NOMO-1 treated with dmso at 0.1 percent for 144 hours (cell line): Measurements from ENCODE around the gene ARHGAP8.

ENCODE experiments used
- DNase-seq: peaks from one replicate; lab custom pipeline; 2025; ENCODE audit not compliant: unreplicated experiment; lab: John Stamatoyannopoulos, UW

Gene ARHGAP8

DNA sequence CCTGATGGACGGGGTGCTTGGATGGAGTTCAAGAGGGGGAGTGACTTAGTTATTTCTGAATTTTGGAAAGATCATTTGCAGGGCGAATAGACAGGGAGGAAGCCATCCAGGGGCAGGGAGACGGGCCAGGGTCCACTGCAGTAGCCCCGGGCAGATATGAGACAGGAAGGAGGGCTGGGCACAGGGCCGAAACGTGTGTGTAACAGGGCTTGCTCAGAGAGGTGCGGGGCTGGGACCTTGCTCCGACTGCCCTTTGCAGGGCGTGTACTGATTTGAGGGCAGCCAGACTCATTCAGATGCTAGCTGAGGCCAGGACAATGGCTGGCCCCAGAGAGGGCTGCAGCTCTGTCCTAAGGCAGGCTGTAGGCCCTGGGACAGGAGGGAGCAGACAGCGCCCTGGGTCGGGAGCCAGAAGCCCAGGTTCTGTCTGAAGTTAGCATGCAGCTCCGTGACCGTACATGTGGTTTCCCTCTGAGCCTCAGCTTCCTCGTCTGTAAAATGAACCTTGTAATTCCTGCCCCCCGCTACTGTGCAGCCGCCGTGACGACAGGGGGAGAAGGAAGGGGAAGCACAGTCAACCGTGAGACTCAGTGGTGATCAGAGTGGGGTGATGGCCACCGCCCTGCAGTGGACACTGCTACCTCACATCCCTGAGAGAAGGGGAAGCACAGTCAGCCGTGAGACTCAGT, 154.0 kb downstream of the ARHGAP8 start:
- DNase-seq, result no peak

DNA sequence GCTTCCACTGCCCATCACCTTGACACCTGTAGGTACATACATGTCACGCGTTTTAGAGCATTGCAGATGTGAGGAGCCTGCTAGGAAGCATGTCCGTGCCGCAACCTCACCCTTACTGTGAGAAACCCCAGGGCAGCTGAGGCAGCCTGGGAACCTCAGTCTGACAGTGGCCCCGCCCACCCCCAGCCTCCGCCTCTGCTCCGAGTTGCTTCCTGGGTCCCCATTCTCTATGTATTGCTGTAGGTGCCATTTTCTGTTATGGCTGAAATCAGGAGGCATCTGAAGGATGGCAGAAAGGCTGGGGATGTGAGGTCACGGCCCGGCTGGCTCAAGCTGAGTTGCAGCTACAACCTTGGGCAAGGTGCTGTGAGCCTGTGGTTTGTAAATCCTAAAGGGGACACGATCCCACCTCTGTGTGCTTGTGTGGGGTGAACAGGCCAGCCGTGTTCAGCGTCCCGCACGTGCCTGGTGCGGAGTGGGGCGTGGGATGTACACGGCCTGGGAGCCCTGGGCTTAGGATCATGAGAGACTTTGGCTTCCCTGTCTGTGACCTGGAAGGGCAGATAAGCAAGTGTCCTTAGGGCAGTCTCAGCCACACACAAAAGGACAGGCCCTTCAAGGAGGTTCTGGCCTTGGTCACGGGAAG, 154.7 kb downstream of the ARHGAP8 start:
- no peak for DNase-seq

DNA sequence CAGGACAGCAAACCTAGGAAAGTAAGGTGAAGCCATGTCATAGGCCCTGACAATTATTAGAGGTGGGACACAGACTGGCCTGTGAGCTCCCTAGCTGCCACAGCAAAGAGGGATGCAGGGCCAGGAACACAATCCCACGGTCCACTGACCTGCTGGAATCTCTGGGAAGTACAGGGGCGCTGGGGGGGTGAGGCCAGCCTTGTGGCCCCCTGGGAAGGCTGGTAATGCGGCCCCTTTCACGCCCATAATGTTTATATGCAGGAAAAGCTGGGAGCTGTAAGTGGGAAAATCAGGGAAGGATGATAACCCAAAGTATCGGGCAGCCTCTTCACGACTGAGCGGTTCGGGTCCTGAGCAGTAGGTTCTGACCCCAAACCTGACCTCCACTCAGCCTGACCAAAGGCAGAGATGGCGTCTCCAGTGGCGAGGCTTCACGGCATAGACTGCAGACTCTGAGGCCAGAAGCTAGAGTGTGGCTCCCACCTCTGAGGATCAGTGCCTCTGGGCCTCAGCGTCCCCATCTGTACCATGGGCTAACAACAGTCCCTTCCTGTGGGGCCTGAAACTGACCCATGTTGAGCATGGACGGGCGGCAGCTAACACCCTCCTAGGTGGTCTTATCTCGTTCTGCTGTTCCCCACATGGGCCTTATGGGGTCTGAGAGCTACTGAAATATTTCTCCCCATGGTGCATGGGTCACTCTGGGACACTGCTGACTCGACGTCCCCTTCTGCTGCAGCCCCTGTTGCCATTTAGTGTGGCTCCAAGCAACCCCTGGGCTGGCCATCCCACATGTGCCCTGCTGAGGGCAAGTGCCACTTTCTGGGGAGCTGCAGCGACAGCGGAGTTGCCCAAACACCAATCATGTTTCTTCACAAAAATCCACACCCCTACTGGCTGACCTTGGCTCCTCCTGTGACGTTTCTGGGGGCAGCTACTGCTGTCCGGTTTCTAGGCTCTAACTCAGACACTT, 155.7 kb downstream of the ARHGAP8 start:
- DNase-seq, result no peak

DNA sequence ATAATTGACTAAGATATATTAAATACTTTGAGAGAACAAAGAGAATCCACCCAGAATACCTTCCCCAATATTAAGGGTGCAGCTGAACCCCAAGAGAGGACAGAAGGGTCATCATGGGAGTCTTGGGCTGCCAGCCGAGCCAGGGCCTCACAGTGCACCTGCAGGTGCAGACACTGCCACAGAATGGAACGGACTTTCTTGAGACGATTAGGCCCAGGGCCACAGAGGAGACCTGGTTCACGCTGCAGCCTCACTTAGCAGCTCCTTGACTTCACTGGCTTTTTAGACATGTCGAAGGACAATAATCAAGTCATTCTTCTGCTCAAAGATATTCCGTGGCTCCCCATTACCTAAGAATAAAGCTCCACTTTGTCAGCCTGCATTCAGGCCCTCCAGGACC, 156.9 kb downstream of the ARHGAP8 start:
- DNase-seq, result no peak
